Heart left ventricle (tissue), 16 donors: ENCODE results near the gene CD2AP. TPM values are rescaled to one million over a fixed set of nuclear protein-coding genes. Genes with fewer than 3 reads are reported as not detected.

ENCODE experiments used
- ATAC-seq, 4 donors: fragments of 200-7000 bp; cut with Tn5 transposase; one replicate each; pipeline ENCODE4 v1.9.1; 2020 to 2022; ENCODE audit warnings: moderate library complexity in 4 of 4, mild to moderate bottlenecking in 3 of 4, moderate number of reproducible peaks in 1 of 4
- DNase-seq, 5 donors: peaks; one replicate each; pipeline ENCODE4 v3.0.0-alpha.2; 2020
- H3K27ac ChIP-seq, 12 donors: fragments of 200-600 bp; sonication (generic) in 4 of 12; one replicate each; pipeline versions ENCODE4 v1.5.0 to v1.8.0; 2016 to 2022; ENCODE audit warnings: mild to moderate bottlenecking in 2 of 12
- H3K27me3 ChIP-seq, 9 donors: fragments of 200-600 bp; sonication (generic) in 2 of 9; one replicate each; pipeline versions ENCODE4 v1.5.1 to v1.8.0; 2016 to 2022; ENCODE audit warnings: mild to moderate bottlenecking in 3 of 9
- H3K36me3 ChIP-seq, 9 donors: fragments of 200-600 bp; sonication (generic) in 2 of 9; one replicate each; pipeline versions ENCODE4 v1.5.0 to v1.8.0; 2018 to 2022; ENCODE audit warnings: mild to moderate bottlenecking in 2 of 9
- H3K4me1 ChIP-seq, 12 donors: fragments of 200-600 bp; sonication (generic) in 4 of 12; one replicate each; pipeline versions ENCODE4 v1.5.0 to v1.8.0; 2016 to 2022; ENCODE audit warnings: mild to moderate bottlenecking in 3 of 12
- H3K4me3 ChIP-seq, 12 donors: fragments of 200-600 bp; sonication (generic) in 4 of 12; one replicate each; pipeline versions ENCODE4 v1.5.0 to v1.8.0; 2017 to 2022; ENCODE audit warnings: mild to moderate bottlenecking in 9 of 12, moderate library complexity in 4 of 12
- H3K9me3 ChIP-seq, 12 donors: fragments of 200-600 bp; sonication (generic) in 4 of 12; one replicate each; pipeline versions ENCODE4 v1.5.0 to v1.8.0; 2016 to 2022; ENCODE audit warnings: mild to moderate bottlenecking in 1 of 12
- POLR2A ChIP-seq, 2 donors: fragments of 450-650 bp; IDR thresholded peaks; one replicate each; pipeline ENCODE4 v1.6.1; 2017; ENCODE audit warnings: antibody characterized with exemption in 2 of 2, mild to moderate bottlenecking in 2 of 2, moderate library complexity in 2 of 2
- WGBS, 4 donors: extraction: QIAGEN DNeasy Blood & Tissue Kit in 2 of 4; methylation state at CpG; one replicate each; pipeline versions ENCODE4 v1.1.5 to v1.1.7; 2013 to 2018; 5-methylcytosine and 5-hydroxymethylcytosine counted together
- intact Hi-C, 10 donors: fragments of 100-400 bp; cut with DNase I; formaldehyde crosslinking; loops; one replicate each; pipeline versions ENCODE4 v1.11.1 to v1.14.2; 2022
- polyA plus RNA-seq, 2 donors: library from polyadenylated mRNA; stranded (reverse); fragments of 200-250 nt; gene quantifications; one replicate each; pipeline ENCODE4 v1.2.3, GENCODE V29; 2013
- total RNA-seq, 9 donors: library from RNA; depleted of rRNA in 2 of 9; stranded (reverse); fragments of >200 nt in 2 of 9; fragmentation: NEBNext Ultra II Directional in 3 of 9; extraction: Animal tissue kit (Norgen Biotek cat#: 25700) in 3 of 9; gene quantifications; one replicate each; pipeline versions ENCODE4 v1.1.0 to v1.2.4, GENCODE V29; 2016 to 2023
- TF ChIP-seq, protein P1 (sequence below), 12 donors: fragments of 200-600 bp; sonication (generic) in 4 of 12; IDR thresholded peaks; one replicate each; pipeline versions ENCODE4 v1.5.0 to v1.8.0; 2018 to 2022; ENCODE audit warnings: antibody characterized with exemption in 12 of 12, mild to moderate bottlenecking in 5 of 12
- donor health status: ischemic (EF 13 %, LVEDD 7.1; RV severe dilation, severe dysfunction).
- donor health status: healthy with polysubstance abuse.
- donor health status: DM: no; HTN: yes; CAD: no.
- donor health status: DM: no; HTN: no; CAD: no.
- donor health status: ischemic (EF 25% LVEDD 6.9; RV normal size, moderate dysfunction).
- donor health status: ischemic (EF 25% LVEDD 5.7; RV mildly dilated, moderate dysfunction).
- donor health status: healthy.
- donor health status: DM: yes; HTN: yes; CAD: no.
- donor health status: ischemic (EF 35%, LVEDD 5.7; RV mildly dilated, moderate dysfunction).
- donor health status: nonischemic (EF 11% LVEDD 7.7; RV severe dilation, severe dysfunction).
- donor health status: DM: yes; HTN: yes; CAD: no.
- donor health status: PGD.
- donor health status: ischemic (EF 29% LVEDD 5.4; RV normal size, mild dysfunction).
- donor health status: nonischemic (EF 23%, LVEDD 6.1; RV moderate dilation, normal function).

The CD2AP gene
- total and polyA plus RNA-seq, 11 donors = 6.4 to 18.0 (median 11.4) TPM

DNA sequence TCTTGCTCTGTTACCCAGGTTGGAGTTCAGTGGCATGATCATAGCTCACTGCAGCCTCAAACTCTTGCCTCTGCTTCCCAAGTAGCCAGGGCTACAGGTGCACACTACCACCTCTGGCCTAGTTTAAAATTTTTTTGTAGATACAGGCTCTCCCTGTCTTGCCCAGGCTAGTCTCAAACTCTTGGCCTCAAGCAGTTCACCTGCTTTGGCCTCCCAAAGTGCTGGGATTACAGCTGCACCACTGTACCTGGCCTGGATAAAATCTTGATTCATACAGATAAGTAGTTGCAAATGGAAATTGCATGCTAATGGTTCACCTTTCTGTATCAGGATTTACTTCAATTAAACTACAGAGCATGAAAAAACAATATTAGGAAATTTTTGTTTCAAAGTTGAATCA is 4.2 kb downstream of the CD2AP start:
- H3K27me3 ChIP-seq = no peaks in the 10 kb centered on the region
- TF ChIP-seq, protein P1, sequence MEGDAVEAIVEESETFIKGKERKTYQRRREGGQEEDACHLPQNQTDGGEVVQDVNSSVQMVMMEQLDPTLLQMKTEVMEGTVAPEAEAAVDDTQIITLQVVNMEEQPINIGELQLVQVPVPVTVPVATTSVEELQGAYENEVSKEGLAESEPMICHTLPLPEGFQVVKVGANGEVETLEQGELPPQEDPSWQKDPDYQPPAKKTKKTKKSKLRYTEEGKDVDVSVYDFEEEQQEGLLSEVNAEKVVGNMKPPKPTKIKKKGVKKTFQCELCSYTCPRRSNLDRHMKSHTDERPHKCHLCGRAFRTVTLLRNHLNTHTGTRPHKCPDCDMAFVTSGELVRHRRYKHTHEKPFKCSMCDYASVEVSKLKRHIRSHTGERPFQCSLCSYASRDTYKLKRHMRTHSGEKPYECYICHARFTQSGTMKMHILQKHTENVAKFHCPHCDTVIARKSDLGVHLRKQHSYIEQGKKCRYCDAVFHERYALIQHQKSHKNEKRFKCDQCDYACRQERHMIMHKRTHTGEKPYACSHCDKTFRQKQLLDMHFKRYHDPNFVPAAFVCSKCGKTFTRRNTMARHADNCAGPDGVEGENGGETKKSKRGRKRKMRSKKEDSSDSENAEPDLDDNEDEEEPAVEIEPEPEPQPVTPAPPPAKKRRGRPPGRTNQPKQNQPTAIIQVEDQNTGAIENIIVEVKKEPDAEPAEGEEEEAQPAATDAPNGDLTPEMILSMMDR (IDR thresholded peaks at IDR 0.05) = no peak
- no peak for TF ChIP-seq POLR2A (IDR thresholded peaks at IDR 0.05)
- no peaks in the 10 kb centered on the region for H3K9me3 ChIP-seq
- intact Hi-C loops = loop anchor here in 1 of 10 donors (2.0 kb wide), 1 partner anchor 57 kb away; no protein-coding TSS in a partner anchor
- no peaks in the 10 kb centered on the region for H3K36me3 ChIP-seq
- H3K27ac ChIP-seq = no peak overlapping the region
- H3K4me3 ChIP-seq = no peak overlapping the region
- DNase-seq = no peak
- ATAC-seq = no peak
- H3K4me1 ChIP-seq = peaks cover 0 to 47% (median 28%) of the 10 kb centered on the region in 12 donors

DNA sequence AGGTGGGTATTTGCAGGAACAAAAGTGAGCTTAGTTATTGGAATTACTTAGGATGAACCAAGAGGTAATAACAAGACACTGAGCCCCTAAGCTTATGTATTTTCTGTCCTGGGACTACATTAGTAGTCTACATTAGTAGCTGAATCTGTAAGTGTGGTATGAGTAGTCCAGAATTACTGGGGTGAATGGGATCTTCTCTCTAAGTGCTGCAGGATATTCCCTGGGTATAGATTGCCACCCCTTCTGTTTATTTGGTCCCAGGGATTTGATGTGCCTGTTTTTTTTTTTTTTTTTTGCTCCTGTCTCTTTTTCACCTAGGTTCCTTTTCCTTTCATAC is 5.9 kb downstream of the CD2AP start:
- ATAC-seq (no peak), DNase-seq (no peak)
- no peak overlapping the region for H3K4me3 ChIP-seq
- H3K9me3 ChIP-seq = no peaks in the 10 kb centered on the region
- TF ChIP-seq, protein P1 (IDR thresholded peaks at IDR 0.05) = no peak
- TF ChIP-seq POLR2A (IDR thresholded peaks at IDR 0.05) = no peak
- intact Hi-C loops = no loop called here
- no peaks in the 10 kb centered on the region for H3K27me3 ChIP-seq
- H3K4me1 ChIP-seq = peaks cover 0 to 42% (median 27%) of the 10 kb centered on the region in 12 donors
- H3K36me3 ChIP-seq = no peaks in the 10 kb centered on the region
- no peak overlapping the region for H3K27ac ChIP-seq

DNA sequence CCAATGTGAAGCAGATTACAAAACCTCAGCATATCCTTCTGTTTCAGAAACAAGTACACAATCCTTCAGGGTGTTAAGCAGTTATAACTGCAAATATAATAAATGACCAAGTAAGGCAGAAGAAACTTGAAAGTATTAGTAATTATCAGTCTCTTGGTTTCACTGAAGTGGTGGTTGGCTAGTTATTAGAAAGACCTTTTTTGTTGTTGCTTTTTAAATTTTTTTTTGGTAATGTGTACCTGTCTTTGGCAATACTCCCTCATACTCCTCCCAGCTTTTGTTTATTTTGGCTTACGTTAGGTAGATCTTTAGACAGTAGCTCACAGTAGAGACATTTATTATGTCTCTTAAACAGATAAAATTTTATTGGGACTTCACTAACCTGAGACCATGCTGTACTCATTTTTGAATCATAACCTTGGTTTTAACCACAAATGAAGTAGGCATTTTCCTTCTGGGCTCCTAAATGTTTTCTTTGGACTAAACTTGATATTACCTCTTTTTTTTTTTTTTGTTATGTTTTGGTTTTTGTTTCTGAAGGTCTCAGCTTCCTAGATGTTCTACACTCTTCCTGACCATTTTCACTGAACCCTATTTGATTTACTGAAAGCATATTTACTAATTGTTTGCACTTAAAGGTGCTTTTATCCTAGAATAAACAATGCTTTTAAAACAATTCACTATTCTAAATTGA is 6.4 kb downstream of the CD2AP start:
- Histone ChIP-seq H3K36me3 (no peaks in the 10 kb centered on the region), H3K27ac (peak overlapping the region in 1 of 12 donors; percentile 24), H3K27me3 (no peaks in the 10 kb centered on the region), H3K9me3 (no peaks in the 10 kb centered on the region), H3K4me3 (no peak overlapping the region), H3K4me1 (peaks cover 0 to 42% (median 24%) of the 10 kb centered on the region in 12 donors)
- 36 to 59% (median 51%) methylated on average over 1 of the region's 1 CpG for WGBS, 4 donors
- intact Hi-C loops = no loop called here
- no peak for ATAC-seq
- DNase-seq = no peak
- TF ChIP-seq POLR2A (IDR thresholded peaks at IDR 0.05) = no peak
- TF ChIP-seq, protein P1 (IDR thresholded peaks at IDR 0.05) = no peak

DNA sequence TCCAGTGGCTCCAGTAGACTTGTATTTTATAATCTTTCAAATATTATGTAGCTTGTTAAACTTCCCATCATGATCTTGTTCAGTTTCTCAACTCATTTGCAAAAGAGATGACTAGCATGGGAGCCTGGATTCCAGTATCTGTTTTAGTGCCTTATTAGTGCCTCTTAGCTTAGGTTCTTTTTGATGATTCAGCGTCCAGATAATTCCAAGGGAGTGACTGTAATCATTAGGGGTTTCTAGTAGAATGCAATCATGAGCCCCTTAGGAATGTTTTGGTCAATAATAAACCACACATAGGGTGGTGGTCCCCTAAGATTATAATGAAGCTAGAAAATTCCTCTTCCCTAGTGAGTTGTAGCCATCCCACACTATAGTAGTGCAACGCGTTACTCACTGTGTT is 7.0 kb downstream of the CD2AP start:
- Histone ChIP-seq H3K27me3 (no peaks in the 10 kb centered on the region), H3K4me3 (no peak overlapping the region), H3K9me3 (no peaks in the 10 kb centered on the region), H3K27ac (peak overlapping the region in 1 of 12 donors; percentile 24), H3K4me1 (peaks cover 0 to 36% (median 19%) of the 10 kb centered on the region in 12 donors), H3K36me3 (no peaks in the 10 kb centered on the region)
- no peak for TF ChIP-seq POLR2A (IDR thresholded peaks at IDR 0.05)
- TF ChIP-seq, protein P1 (IDR thresholded peaks at IDR 0.05) = no peak
- DNase-seq (no peak), ATAC-seq (no peak)
- intact Hi-C loops = no loop called here
- WGBS, 4 donors = 91 to 95% (median 92%) methylated on average over 3 of the region's 3 CpGs
